Suprapubic skin (tissue), 3 donors: ENCODE data around the gene STK10.

Source experiments
- CTCF ChIP-seq, 2 donors: fragments of 200-600 bp in 1 of 2; fragments of 450-650 bp in 1 of 2; sonication (generic) in 1 of 2; IDR thresholded peaks; one replicate each; pipeline ENCODE4 v1.5.1; 2016 to 2019; ENCODE audit warnings: antibody characterized with exemption in 2 of 2, mild to moderate bottlenecking in 1 of 2, moderate library complexity in 1 of 2
- EP300 ChIP-seq: sonication (generic); formaldehyde crosslinking; IDR thresholded peaks from one replicate; pipeline ENCODE4 v1.6.1; 2017; ENCODE audit warnings: antibody characterized with exemption

GRCh38 chr5:172003746-172004145 is 184.3 kb downstream of the STK10 start:
- TF ChIP-seq EP300 = no peak
- no peak for TF ChIP-seq CTCF (IDR thresholded peaks at IDR 0.05)
